ENCODE measurements around the gene BMPER.

The BMPER gene

GRCh38 chr7:33905389-33906032 lies at the start of gene BMPER:
Gene BMPER, plus strand, starts transcription at chr7:33905539. Its CDS starts 75 bp downstream, at chr7:33905614.
- DNase-seq: peak; percentile 69

- no peak for DNase-seq
Measured at GRCh38 chr7:33861947-33862346, 43.4 kb upstream of the BMPER start.

GRCh38 chr7:33862946-33863814 lies 42.2 kb upstream of the BMPER start:
- no peak for DNase-seq

- DNase-seq: no peak
Measured at GRCh38 chr7:33868166-33868565, 37.2 kb upstream of the BMPER start.

GRCh38 chr7:33869176-33869575 lies 36.2 kb upstream of the BMPER start:
- DNase-seq: no peak

GRCh38 chr7:33870120-33870519 lies 35.2 kb upstream of the BMPER start:
- DNase-seq: no peak

GRCh38 chr7:33872870-33873269 lies 32.5 kb upstream of the BMPER start:
- no peak for DNase-seq

- no peak for DNase-seq
Measured at GRCh38 chr7:33873518-33873917, 31.8 kb upstream of the BMPER start.

- no peak for DNase-seq
Measured at GRCh38 chr7:33873981-33874750, 31.2 kb upstream of the BMPER start.

- no peak for DNase-seq
Measured at GRCh38 chr7:33874943-33875342, 30.4 kb upstream of the BMPER start.

GRCh38 chr7:33876596-33877274 lies 28.6 kb upstream of the BMPER start:
- DNase-seq: no peak

- no peak for DNase-seq
Measured at GRCh38 chr7:33880787-33881186, 24.6 kb upstream of the BMPER start.

GRCh38 chr7:33881316-33881715 lies 24.0 kb upstream of the BMPER start:
- DNase-seq: no peak

- no peak for DNase-seq
Measured at GRCh38 chr7:33882040-33882837, 23.1 kb upstream of the BMPER start.

GRCh38 chr7:33882950-33883670 lies 22.2 kb upstream of the BMPER start:
- no peak for DNase-seq

GRCh38 chr7:33883671-33883965 lies 21.7 kb upstream of the BMPER start:
- no peak for DNase-seq

- no peak for DNase-seq
Measured at GRCh38 chr7:33885290-33886148, 19.8 kb upstream of the BMPER start.

- DNase-seq: peak; percentile 3
Measured at GRCh38 chr7:33886149-33886623, 19.2 kb upstream of the BMPER start.

- no peak for DNase-seq
Measured at GRCh38 chr7:33887266-33887975, 17.9 kb upstream of the BMPER start.

- DNase-seq: peak; percentile 8
Measured at GRCh38 chr7:33888166-33888565, 17.2 kb upstream of the BMPER start.
